ENCODE measurements around the gene SRSF3. TPM values are rescaled to one million over a fixed set of nuclear protein-coding genes. Genes with fewer than 3 reads are reported as not detected.

The SRSF3 gene
- total and polyA plus RNA-seq, 10 donors = 93.8 to 271 (median 194) TPM

GRCh38 chr6:36593569-36594028, 563 bp upstream of the SRSF3 start:
- Histone ChIP-seq H3K27me3 (replicated peaks in 1 of 7) (no peaks in the 10 kb centered on the region), H3K27ac (peak overlapping the region; percentile 92 to 100 (median 98)), H3K4me3 (peak overlapping the region in 7 of 8 donors; percentile 69 to 86 (median 73)), H3K4me1 (peaks cover 22 to 53% (median 43%) of the 10 kb centered on the region in 6 donors), H3K36me3 (peaks cover 0 to 22% (median 19%) of the 10 kb centered on the region in 6 donors), H3K9me3 (no peaks in the 10 kb centered on the region)
- TF ChIP-seq POLR2A (IDR thresholded peaks at IDR 0.05) (peak in 1 of 3 donors; percentile 17), POLR2AphosphoS5 (IDR thresholded peaks at IDR 0.05) (no peak)
- peak; percentile 84 for DNase-seq
- WGBS, 5 donors = 0 to 3% (median 2%) methylated on average over 14 to 15 of the region's 15 CpGs
- intact Hi-C loops (cut with DNase I; ENCODE audit: low total_unique reads) = loop anchor here (10.0 kb wide), 1 partner anchor 49 kb away; the partner anchor contains the start of gene STK38

GRCh38 chr6:36594816-36595643, 868 bp downstream of the SRSF3 start:
- WGBS, 5 donors = 0 to 1% (median 0%) methylated on average over 15 of the region's 15 CpGs
- no peaks in the 10 kb centered on the region for H3K9me3 ChIP-seq
- no peaks in the 10 kb centered on the region for H3K27me3 ChIP-seq (replicated peaks in 1 of 7)
- peaks cover 37 to 67% (median 57%) of the 10 kb centered on the region in 6 donors for H3K4me1 ChIP-seq
- TF ChIP-seq POLR2AphosphoS5 (IDR thresholded peaks at IDR 0.05) (no peak), POLR2A (IDR thresholded peaks at IDR 0.05) (no peak), CTCF (IDR thresholded peaks at IDR 0.05 in 8 of 11, conservative IDR thresholded peaks at IDR 0.05 in 3 of 11) (no peak)
- H3K4me3 ChIP-seq = peak overlapping the region; percentile 63 to 86 (median 72)
- intact Hi-C loops (cut with DNase I; ENCODE audit: low total_unique reads) = loop anchor here (10.0 kb wide), 1 partner anchor 50 kb away; the partner anchor contains the start of gene STK38
- no peak for DNase-seq
- H3K27ac ChIP-seq = peak overlapping the region; percentile 92 to 100 (median 98)
- H3K36me3 ChIP-seq = peaks cover 0 to 36% (median 33%) of the 10 kb centered on the region in 6 donors

- TF ChIP-seq POLR2AphosphoS5 (IDR thresholded peaks at IDR 0.05) (no peak), POLR2A (IDR thresholded peaks at IDR 0.05) (no peak), CTCF (IDR thresholded peaks at IDR 0.05 in 8 of 11, conservative IDR thresholded peaks at IDR 0.05 in 3 of 11) (no peak)
- Histone ChIP-seq H3K36me3 (peaks cover 0 to 49% (median 46%) of the 10 kb centered on the region in 6 donors), H3K4me3 (peak overlapping the region; percentile 63 to 86 (median 72)), H3K27me3 (replicated peaks in 1 of 7) (no peaks in the 10 kb centered on the region), H3K4me1 (peaks cover 50 to 80% (median 70%) of the 10 kb centered on the region in 6 donors), H3K27ac (peak overlapping the region; percentile 27 to 100 (median 98)), H3K9me3 (no peaks in the 10 kb centered on the region)
- intact Hi-C loops (cut with DNase I; ENCODE audit: low total_unique reads) = loop anchor here (10.0 kb wide), 1 partner anchor 52 kb away; the partner anchor contains the start of gene STK38
- DNase-seq = no peak
- WGBS, 5 donors = 0 to 2% (median 1%) methylated on average over 5 of the region's 5 CpGs
Measured at GRCh38 chr6:36596356-36596755, 2.2 kb downstream of the SRSF3 start.

- Histone ChIP-seq H3K4me1 (peaks cover 60 to 82% (median 76%) of the 10 kb centered on the region in 6 donors), H3K27me3 (replicated peaks in 1 of 7) (no peaks in the 10 kb centered on the region), H3K9me3 (no peaks in the 10 kb centered on the region), H3K36me3 (peaks cover 0 to 64% (median 60%) of the 10 kb centered on the region in 6 donors), H3K27ac (peak overlapping the region in 4 of 8 donors; percentile 18 to 98 (median 60)), H3K4me3 (peak overlapping the region; percentile 4 to 86 (median 71))
- no peak for TF ChIP-seq CTCF (IDR thresholded peaks at IDR 0.05 in 8 of 11, conservative IDR thresholded peaks at IDR 0.05 in 3 of 11)
- TF ChIP-seq POLR2A (IDR thresholded peaks at IDR 0.05) = no peak
- TF ChIP-seq POLR2AphosphoS5 (IDR thresholded peaks at IDR 0.05) = no peak
- DNase-seq = no peak
- intact Hi-C loops (cut with DNase I; ENCODE audit: low total_unique reads) = loop anchor here (10.0 kb wide), 1 partner anchor 53 kb away; the partner anchor contains the start of gene STK38
- WGBS, 5 donors = 18 to 33% (median 28%) methylated on average over 1 of the region's 1 CpG
Measured at GRCh38 chr6:36597775-36598174, 3.6 kb downstream of the SRSF3 start.
